DMS 273 treated with DMSO at 0.1 percent for 48 hours (cell line): ENCODE data around the gene IFT20.
"Not testable (repeated sequence)": the region's sequence is repeated elsewhere in the genome, so short reads cannot be mapped to it uniquely, and the experiment has no call there.

Experiments
- DNase-seq: peaks from one replicate; lab custom pipeline; 2025; lab: John Stamatoyannopoulos, UW

The IFT20 gene

DNA sequence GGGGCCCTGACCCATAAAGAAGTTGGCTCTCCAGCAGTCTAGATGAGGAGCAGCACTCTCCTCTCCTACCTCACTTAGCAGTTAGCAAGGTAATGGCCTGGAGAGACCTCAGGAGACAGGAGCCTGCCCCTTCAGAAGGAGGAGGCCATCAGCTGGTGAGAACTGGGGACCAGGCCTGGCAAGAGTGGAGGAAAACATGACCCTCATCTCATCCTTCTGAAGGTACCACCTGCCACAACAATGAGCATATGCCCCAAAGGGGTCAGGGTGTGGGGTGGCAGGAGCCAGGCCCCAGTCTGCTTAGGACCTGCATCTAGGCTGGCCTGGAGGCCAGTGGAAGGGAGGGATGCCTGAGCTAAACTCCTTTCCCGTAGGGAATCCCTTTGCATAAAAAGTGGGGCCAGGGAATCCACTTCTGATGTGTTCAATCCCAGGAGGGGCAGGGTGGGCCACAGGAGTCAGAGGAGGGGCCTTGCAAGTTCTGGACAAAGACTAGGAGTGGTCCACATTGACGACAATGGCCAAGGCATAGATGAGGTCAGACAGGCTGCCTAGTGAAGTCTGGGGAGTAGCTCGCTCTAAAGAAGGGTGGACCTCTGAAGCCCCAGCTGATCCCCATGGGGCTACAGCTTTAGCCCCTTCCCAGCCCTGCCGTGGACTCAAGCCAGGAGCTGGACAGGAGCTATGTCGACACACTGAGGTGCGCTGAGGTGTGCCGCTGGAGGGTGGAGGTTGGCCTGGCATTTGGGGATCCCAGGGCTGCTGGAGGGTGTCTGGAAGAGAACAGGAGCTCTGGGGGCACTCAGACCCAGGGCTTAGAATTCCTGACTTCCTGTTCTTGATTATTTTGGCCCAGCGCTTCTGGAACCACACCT, 28.7 kb upstream of the IFT20 start:
- DNase-seq: no peak

DNA sequence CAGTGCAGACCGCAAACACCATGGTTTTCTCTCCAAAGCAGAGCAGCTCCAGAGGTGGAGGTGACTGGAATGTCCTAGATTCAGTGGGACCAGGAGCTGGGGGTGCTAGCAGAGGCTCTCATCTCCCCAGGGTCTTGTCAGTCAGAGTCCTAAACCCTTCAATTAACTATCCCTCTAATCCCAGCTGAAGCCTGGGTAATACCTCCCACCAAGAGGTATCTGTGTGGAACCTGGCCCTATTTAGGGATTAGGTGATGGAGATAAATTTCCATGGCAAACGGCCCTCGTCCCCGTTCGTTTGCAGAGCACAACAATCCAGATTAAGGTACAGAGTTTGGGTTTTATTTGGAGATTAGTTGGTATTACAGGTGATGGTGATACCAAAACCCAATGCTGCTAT, 27.9 kb upstream of the IFT20 start:
- DNase-seq: no peak

DNA sequence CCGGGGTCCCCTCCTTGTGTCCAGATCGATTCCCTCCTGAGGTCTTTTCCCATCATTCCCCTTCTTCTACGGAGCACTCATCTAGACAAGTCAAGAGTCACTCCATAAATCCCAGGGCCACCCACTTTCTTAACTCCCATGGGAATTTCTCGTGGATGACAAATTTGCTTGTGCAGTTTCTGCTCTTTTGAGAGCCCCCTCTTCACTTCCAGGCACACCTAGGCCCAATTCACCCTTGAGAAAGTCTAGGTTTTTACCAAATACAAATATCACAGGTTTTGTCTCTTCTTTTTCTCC, 22.6 kb upstream of the IFT20 start:
- no peak for DNase-seq

DNA sequence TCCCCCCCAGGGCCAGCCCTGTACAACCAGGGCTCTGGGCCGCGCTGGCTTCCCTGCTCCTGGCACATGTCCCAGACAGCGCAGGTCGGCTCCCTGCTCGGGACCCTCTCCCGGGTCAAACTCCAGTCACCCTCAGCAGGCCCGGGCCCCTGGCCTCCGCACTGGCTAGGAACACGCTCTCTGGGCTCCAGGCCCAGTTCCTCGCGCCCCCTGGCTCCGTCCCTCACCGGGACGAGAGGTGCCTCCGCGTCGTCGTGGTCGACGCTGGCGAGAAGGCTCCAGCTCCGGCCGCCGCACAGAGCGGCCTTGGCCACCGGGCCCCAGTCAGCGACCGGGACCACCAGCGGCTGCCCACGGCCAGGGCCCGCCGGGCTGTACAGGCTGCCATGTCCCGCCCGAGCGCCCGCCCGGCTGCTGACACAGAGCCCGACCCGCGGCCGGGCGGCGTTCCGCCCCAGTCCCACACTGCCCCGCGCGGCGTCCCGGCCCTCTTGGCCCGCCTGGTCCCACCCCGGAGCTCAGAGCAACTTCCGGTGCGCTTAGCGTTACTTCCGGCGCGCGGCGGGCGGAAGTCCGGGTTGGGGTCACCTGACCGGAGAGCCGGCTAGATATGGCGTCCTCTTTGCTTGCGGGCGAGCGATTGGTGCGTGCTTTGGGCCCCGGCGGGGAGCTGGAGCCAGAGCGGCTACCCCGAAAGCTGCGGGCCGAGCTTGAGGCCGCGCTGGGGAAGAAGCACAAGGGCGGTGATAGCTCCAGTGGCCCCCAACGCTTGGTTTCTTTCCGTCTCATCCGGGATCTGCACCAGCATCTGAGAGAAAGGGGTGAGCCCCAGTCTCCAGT, 22.0 kb upstream of the IFT20 start, which contains the start of gene POLDIP2:
POLDIP2 (minus strand) TSS at position 467 of the 840 bp plus-strand sequence; CDS start at position 388, 79 bp downstream.
- DNase-seq: peak; percentile 84

DNA sequence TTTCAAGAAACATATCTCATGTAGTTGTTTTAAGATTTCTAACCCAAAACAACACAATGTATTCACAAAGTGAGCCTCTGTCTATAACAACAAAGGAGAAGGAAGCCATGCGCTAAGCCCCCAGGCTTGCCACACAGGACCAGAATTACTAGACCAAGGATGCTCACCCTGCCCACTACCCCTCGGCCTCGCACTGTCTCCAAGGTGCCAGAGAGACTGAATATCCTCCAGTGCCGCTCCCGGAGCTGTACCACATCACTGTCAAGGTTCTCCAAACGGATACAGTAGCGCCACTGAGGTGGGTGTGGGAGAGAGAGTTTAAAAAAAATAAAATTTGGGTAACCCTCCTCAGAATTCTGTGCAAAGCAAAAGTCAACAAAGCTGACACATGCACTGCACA, 15.0 kb upstream of the IFT20 start:
- DNase-seq: no peak

DNA sequence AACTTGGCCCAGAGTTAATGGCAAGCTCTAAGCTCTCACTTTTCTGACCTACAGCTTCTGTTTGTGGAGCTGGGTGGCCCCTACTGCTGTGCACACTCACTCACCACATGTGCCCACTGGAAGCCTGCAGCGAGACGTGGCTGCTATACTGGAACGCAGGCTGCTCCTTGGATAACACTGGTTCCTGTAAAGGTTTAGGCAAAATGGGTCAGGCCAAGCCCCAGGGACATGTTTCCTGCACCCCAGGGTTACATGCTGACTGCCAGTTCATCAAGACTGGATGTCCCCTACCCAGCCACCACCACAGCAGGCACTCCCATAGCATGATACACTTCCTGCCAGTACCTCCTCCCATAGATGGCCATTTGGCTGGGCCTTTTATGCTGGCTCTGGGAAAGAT, 13.7 kb upstream of the IFT20 start:
- DNase-seq: no peak

DNA sequence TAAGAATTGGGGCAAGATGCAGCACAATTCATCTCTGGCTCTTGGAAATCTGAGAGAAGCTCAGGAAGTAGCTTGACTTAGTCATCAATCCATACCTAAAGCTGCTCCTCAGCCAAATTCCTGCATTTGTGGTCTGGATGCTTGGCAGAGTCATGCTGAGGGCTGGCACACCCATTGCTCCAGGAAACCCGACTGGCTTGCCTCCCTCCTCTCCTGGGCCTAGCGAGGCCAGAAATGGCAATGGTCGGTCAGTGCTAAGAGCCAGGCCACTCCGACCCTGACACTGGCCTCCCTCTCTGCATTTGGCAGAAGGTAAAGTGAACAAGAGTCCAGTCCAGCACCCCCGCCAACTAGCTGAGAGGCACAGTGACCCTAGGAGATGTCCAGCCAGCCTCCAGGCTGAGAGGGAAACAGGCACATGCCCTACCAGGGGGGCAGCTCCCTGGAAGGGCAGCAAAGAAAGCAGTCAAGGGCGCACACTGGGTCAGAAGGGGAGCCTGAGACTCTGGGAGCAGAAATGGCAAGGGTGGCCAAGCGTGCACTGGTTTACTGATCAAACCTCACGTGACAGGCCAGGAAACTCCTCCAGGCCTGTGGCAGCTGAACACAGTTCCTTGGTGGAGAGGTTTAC, 12.1 kb upstream of the IFT20 start:
- DNase-seq: no peak

DNA sequence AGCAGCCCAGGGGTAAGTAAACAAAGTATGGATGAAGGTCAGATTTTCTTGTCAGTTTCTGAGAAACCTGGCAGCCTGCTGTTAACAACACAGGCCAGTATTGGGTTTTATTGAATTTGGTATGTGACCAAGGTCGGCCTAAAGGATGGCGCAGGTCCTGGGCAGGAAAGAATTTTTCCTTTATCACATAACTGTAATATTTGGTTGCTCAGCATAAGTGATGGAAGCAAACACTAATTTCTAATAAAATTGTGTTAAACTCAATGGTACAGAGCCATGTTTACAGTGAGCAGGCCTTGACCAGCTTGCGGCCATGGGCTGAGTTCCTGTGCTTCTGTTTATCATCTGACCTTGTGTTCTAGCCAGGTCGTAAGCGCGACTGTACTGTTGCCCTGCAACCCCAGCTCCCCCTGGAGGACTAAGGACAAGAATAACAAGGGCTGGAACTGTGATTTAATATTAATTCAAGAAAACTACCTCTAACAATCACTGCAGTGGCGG, 11.5 kb upstream of the IFT20 start:
- no peak for DNase-seq

DNA sequence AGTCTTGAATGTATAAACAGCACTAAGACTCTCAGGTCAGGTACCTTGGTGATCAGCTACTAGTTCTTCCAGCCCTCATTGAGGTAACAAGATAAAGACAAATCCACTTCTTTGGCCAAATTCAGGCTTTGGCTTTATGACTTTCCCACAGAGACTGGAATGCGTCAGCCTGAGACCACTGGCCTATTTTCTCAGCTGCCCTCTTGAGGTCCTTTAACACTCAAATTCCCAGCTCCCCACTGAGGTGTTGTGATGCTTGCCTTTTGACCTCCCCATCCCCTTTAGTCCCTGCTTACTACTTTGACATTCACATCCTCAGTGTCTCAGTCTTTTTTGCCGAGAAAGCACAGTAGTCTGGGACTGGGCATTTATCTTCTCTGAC, 10.9 kb upstream of the IFT20 start:
- no peak for DNase-seq

DNA sequence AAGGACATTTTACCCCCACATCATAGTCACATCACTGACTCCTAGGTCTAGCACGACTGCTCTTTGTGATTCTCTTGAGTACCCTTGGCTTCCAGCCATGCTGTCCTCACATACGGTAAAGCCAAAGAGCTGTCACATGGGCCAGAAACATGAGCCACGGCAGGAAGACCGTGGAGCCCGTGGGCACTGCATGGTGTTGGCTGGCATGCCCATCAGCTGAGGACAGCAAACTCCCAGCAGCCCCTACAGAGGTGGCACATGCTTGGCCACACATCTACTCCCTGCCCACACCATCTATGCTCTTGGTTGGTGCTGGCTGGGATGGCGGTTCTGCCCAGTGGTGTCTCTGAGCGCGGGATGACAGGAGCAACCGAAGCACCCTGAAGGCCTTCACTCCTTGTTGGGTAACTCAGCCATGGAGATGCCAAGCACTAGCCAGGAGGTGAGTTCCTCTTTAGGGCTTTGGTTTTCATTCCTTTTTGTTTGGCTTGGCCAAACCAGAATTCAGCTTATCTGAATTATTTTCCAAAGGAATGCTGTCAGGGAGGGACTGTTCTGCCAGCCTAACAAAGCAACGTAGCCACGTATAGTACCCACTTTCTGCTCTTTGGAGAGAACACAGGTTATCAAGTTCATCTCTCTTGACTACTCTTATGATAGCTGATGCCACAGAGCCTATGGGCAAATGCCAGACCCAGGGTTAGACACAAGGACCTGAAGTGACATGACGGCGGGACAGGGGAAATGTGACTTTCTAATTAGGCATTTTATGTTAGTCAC, 10.3 kb upstream of the IFT20 start:
- no peak for DNase-seq

DNA sequence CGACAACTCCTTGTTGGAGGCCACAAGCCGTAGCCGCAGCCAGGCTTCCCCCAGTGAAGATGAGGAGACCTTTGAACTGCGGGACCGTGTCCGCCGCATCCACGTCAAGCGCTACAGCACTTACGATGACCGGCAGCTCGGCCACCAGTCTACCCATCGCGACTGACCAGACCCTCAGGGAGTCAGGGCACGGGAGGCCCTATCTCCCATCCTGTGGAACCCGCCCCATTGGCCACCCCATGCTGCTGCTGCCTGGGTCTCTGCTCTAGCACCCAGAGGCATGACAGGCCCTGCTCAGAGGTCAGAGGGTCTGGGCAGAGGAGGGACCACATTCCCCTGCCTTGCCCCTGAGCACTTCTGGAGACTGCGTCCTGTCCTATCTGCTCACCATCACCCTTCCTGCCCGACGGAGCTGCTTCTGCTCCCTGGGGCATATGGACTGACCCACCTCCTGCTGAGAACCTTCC, 9.2 kb upstream of the IFT20 start:
- DNase-seq: no peak

DNA sequence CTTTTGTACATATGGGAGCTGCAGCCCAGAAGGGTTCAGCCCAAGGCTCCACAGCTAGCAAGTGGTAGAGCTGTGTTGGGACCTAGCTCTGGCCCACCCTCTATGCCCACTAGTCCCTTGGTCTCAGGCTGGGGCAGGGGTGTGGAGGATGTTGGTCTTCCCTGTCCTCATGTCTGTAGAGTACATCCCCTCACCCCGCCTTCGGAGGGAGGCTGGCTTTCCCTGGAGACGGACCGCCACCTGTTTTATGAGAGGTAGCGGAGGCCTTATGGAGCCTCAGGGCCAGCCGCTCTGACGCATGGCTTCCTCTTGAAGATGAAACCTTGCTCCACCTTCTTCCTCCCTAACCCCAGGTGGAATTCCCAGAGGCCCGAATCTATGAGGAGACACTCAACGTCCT, 8.7 kb upstream of the IFT20 start:
- no peak for DNase-seq

DNA sequence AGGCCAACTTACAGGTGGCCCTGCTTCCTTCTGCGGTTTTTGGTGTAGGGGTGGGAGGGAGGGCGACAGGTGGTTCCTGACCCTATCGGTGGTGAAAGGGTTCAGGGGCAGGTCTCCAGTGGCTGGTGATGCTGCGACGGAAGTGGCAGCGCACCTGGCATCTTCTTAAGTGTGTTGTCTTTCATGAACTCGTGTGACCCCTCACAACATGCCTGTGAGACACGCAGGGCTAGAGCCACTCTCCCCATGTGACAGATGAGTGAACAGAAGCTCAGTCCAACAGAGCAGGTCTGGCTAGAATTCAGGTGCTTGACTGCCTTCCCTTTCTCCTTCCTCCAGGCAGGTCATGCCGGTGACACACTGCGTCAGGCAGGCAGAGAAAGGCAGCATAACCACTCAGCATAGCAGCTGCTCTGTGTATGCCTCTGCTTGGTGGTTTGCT, 8.2 kb upstream of the IFT20 start:
- DNase-seq: no peak

DNA sequence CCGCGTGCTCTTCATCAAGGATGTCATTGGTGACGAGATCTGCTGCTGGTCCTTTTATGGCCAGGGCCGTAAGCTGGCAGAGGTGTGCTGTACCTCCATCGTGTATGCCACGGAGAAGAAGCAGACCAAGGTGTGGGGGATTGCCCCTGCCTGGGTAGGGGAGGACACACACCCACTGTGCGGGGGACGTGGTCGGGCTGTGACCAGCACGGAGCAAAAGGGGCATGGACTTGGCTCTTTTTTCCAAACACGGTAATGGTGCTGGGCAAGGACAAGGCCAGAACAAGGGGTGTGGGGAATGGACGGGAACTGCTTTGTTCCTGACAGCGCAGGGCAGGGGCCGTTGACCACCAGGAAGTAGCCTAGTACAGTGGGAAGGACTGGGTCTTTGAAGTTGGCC, 7.0 kb upstream of the IFT20 start:
- no peak for DNase-seq

DNA sequence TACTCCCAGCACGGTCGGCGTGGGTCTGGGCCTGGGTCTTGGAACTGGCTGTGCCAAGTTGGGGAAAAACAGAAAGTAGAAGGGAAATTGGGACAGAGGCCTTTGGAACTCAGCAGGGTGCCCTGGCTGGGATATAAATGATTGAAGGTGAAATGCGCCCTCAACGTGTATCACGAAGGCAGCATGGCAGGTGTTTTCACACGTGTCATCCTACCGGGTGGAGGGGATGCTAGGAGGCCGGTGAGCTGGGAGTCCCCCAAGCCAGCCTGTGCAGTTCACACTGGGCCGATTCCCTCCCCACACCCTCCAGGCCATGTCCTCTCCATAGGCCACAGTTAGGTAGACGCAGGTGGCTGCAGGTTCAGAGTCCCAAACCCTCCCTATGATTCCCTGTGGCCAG, 6.2 kb upstream of the IFT20 start:
- DNase-seq: no peak

DNA sequence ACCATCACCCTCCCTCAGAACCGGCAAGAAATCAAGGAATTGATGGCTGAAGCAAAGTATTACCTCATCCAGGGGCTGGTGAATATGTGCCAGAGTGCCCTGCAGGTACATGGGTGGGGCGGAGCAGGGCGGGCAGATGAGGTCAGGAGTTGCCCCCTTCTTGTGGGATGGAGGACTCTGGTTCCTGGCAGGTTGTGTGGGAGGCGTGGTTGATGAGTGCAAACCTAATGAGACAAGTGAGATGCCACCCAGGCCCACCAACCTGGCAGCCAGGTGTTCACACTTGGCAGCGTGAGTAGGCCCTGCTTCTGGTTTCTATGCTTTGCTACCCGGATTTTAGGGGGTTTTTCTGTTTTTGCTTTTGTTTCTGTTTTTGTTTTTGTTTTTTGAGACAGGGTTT, 5.1 kb upstream of the IFT20 start:
- no peak for DNase-seq

DNA sequence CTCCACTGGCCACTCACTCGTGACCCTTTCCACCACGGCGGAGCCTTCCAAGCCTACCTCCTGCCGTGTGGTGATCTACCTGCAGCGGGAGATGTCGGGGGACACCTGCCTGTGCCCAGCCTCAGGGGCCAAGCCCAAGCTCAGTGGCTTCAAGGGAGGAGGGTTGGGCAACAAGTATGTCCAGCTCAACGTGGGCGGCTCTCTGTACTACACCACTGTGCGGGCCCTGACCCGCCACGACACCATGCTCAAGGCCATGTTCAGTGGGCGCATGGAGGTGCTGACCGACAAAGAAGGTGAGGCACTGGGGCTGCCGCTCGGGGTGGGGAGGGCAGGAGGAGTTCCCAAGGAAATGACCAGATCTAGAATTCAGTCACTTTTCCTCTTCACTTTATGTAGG, 4.2 kb upstream of the IFT20 start:
- no peak for DNase-seq

DNA sequence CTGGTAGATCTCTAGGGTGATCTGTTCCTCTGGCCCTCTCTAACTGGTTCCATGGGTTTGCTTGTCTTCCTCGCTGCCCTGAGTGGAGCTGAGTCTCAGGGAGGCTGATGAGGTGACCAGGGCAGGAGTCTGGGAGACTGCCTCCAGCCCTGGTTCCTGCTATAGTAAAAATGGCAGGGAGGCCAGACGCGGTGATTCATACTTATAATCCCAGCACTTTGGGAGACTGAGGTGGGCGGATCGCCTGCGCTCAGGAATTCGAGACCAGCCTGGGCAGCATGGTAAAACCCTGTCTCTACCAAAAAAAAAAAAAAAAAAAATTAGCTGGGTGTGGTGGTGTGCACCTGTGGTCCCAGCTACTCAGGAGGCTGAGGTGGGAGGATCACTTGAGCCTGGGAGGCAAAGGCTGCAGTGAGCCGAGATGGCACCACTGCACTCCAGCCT, 3.5 kb upstream of the IFT20 start:
- not testable (repeated sequence) for DNase-seq

DNA sequence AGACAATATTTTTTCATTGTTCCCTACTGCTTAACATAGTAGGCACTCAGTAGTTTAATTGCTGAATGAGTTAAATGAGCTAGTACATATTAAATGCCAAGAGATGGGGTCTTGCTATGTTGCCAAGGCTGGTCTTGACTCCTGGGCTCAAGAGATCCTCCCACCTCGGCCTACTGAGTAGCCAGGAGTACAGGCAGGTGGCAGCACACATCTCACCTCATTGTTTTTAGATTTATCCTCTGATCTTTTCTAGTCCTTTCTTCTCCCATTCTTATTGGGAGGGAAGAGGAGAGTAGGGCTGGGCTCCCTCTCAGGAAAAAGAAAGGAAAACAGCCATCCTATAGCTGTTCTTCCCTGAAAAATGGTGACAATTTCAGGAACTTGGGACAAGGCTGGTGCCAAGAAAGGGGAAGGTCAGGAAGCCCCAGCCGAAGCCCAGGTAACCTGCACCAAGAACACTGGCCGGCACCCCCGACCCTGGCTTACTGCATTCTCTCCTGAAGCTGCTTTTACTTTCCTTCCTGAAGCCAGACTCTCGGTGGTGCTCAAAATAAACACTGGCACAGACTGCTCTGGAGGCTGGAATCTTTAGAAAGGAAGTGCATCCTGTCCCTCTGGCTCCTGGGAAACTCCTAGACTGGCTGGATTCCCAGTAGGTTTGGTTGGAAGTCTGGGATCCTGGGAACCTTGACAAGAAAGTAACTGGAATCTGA, 2.9 kb upstream of the IFT20 start:
- no peak for DNase-seq

DNA sequence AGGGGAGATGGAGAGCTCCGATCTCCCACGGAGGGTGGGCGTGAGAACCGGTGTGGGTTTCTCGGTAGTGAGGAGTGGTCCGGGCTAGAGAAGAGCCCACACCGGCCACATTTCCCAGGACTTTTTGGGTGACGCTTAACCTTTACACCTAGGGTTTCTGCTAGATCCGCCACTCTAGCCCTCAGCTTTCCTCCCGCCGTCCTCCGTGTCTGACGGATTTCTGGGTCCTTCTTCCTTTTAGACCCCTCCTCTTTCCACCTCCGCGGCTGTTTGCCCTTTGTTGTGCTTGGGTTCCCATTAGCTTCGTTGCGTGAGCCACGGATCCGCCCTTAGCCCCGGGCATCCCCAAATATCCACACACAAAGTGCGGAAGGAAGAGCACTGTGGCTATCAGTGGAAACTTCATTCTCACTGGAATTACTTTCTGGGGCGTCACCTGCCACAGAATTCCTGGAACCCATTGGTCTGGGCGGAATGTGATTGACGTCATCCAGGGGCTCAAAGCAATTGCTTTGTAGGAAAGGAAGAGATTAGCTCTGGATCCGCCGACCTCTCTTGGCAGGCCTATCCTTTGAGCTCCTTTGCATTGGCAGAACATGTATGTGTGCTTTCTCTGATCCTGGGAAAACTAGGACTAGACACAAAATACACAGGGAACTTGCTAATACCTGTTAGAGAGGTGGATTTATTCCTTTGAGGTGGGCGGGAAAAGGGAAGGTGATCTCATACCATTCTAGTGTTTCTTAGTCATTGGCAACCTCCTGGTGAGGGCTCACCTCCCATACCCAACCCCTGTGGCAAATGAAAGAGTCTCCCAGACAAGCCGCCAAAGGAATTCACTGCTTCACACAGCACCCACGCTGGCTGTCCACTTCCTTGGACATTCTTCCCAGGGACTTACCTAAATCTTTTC, 943 bp upstream of the IFT20 start:
- DNase-seq: no peak
